ENCODE data around the gene PLIN4. TPM values are rescaled to one million over a fixed set of nuclear protein-coding genes. Genes with fewer than 3 reads are reported as not detected.

Gene PLIN4
- total and polyA plus RNA-seq, 9 of the 15 experiments (the other 6 are each of a cell fraction or from before 2014, with no cell fraction given), result 0.04 to 0.16 (median 0.07) TPM; not detected in 3

DNA sequence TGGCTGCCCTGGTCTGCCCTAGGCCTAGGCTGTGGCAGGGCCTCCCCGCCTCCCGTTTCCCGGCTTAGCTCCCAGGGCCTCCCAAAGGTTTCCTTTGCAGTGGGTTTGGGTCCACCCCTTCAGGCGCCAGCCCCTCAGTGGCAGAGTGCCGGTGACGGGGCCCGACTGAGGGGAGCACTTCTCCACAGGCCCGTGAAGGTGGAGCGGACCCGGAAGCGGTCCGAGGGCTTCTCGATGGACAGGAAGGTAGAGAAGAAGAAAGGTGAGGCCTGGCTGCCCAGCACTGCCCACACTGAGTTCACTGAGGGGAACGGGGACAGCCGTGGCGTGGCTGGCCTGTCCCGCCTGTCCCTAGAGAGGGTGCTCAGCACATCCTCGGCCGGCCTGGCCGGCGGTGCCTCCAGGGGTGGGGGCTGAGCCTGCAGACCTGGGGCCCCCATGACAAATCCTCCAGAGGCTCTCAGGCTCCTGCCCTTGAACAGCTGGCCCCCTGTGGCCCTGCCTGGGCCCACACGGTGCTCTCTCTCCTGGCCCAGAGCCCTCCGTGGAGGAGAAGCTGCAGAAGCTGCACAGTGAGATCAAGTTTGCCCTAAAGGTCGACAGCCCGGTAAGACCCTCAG is 20.4 kb downstream of the PLIN4 start:
- peaks cover 59% of the 10 kb centered on the region; the same call in 2 of the 3 replicates for H3K36me3 ChIP-seq (ENCODE audit: control insufficient read depth, insufficient read depth, low read length)
- FAIRE-seq (no peak), DNase-seq (ENCODE audit: extremely low read depth in 1 of 4, low spot score in 3 of 4) (no peak), ATAC-seq (no peak)
- H3K79me2 ChIP-seq (ENCODE audit: control insufficient read depth, insufficient read depth, low read length), result no peaks in the 10 kb centered on the region
- BruUV-seq (replicated peaks), result no TSS peak
- in situ Hi-C loops (cut with MboI), result no loop called here
- peak overlapping the region in 1 of 2 experiments; percentile 45; a peak in 1 of 4 replicates for H3K9ac ChIP-seq (ENCODE audit: insufficient read depth in 1 of 2, low read depth in 2 of 2, low read length in 2 of 2)
- H3K27ac ChIP-seq (ENCODE audit: extremely low read depth, low read depth, low read length), result no peak overlapping the region
- ChIA-PET POLR2A (interaction anchor here (0.5 to 1.8 kb wide), 4 partner anchors 11 to 27 kb away, joined by 3 to 4 read pairs (median 4); no protein-coding TSS in a partner anchor), CTCF (ENCODE audit: low intra/inter-chr PET ratio) (no interaction called here)
- WGBS (ENCODE audit: insufficient coverage, low coverage, missing lambda C conversion rate), result 89% methylated on average over 12 of the region's 25 CpGs
- intact Hi-C loops (cut with micrococcal nuclease), result no loop called here
- no peak overlapping the region for H2AFZ ChIP-seq (ENCODE audit: low read depth, low read length)
- H3K9me1 ChIP-seq (ENCODE audit: control insufficient read depth, insufficient read depth, low read length), result no peaks in the 10 kb centered on the region
- no peaks in the 10 kb centered on the region for H3K9me3 ChIP-seq (replicated peaks; ENCODE audit: control insufficient read depth, insufficient read depth, low read depth, low read length)
- no peak overlapping the region for H3K4me3 ChIP-seq
- TF ChIP-seq MAFK (IDR thresholded peaks at IDR 0.05; ENCODE audit: low read length) (no peak), RUNX1 (IDR thresholded peaks at IDR 0.05; ENCODE audit: low read depth) (no peak), ZNF444 (CRISPR knock-in tag; IDR thresholded peaks at IDR 0.05) (no peak), ZBTB7A (IDR thresholded peaks at IDR 0.05; ENCODE audit: borderline replicate concordance, control insufficient read depth, low read depth, low read length) (no peak), TAF15 (IDR thresholded peaks at IDR 0.05; ENCODE audit: low read depth, low read length) (no peak), ZNF707 (CRISPR knock-in tag; conservative IDR thresholded peaks at IDR 0.05) (no peak), CREB1 (IDR thresholded peaks at IDR 0.05) (no peak), CREB1 (CRISPR knock-in tag; IDR thresholded peaks at IDR 0.05) (no peak), ZNF79 (CRISPR knock-in tag; IDR thresholded peaks at IDR 0.05; ENCODE audit: low read depth) (no peak), TAL1 (IDR thresholded peaks at IDR 0.05) (no peak), NFXL1 (CRISPR knock-in tag; IDR thresholded peaks at IDR 0.05) (no peak)
- no peaks in the 10 kb centered on the region for H4K20me1 ChIP-seq (replicated peaks; ENCODE audit: control insufficient read depth, insufficient read depth, low read length)
- peaks cover 0 to 29% of the 10 kb centered on the region in 2 experiments; a peak in 1 of 5 replicates for H3K4me1 ChIP-seq (replicated peaks in 1 of 2; ENCODE audit: control insufficient read depth in 2 of 2, insufficient read depth in 2 of 2, low read length in 2 of 2)
- no peaks in the 10 kb centered on the region for H3K27me3 ChIP-seq (ENCODE audit: control insufficient read depth in 2 of 2, insufficient read depth in 2 of 2, low read length in 2 of 2)
- H3K4me2 ChIP-seq (ENCODE audit: insufficient read depth, low read length), result no peak overlapping the region

Measured in K562 (cell line).